Kidney tubule cell (primary cell): ENCODE measurements around the gene BRDT.
A peak's percentile ranks its signal among the peaks of the same experiment; 100 is the strongest.

Experiments used
- DNase-seq: peaks from one replicate; pipeline ENCODE4 v3.0.0-alpha.2; 2018; ENCODE audit warnings: low spot score

Gene BRDT

GRCh38 chr1:91949356-91949699 is at the start of gene BRDT:
Gene BRDT, plus strand, starts transcription at chr1:91949401. Its CDS starts 13,354 bp downstream, at chr1:91962755.
- no peak for DNase-seq

- peak; percentile 59 for DNase-seq
These were observed 48.6 kb upstream of the BRDT start for GRCh38 chr1:91900562-91900961.

DNA sequence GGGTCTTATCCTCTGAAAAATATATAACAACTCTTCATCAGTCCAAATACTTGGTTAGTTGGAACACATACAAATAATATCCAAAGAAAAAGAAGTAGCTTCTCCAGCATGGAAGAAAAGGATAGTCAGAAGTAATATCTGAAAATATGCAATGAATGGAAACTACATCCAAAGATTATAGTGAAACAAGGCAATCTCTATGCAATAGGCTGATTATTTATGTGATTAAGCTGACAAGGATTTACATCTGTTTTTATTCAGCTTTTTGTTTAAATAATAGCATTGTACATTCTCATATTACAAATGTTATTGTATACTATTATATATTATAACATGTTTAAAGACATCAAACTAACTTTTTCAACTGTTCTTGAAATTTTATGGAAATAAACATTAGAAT is 48.0 kb upstream of the BRDT start:
- no peak for DNase-seq

DNA sequence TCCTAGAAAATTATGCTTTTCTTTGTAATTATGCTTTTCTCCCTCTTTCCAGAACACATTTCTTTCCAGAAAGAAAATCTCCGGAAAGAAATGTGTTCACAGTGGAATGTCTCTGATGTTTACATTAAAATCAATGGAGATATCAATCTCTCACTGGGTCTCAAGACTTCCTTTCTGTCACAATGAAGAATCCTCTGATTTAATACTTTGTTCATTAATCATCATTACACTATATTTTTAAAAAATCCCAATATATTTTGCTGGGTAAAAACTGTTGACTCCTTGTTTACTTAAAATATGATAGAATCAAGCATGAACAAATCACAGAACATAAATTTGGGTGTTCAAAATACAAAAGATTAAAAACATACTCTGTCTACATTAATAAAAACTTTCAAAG is 36.9 kb upstream of the BRDT start:
- DNase-seq = no peak

- no peak for DNase-seq
These were observed 36.2 kb upstream of the BRDT start for GRCh38 chr1:91913018-91913417.

DNA sequence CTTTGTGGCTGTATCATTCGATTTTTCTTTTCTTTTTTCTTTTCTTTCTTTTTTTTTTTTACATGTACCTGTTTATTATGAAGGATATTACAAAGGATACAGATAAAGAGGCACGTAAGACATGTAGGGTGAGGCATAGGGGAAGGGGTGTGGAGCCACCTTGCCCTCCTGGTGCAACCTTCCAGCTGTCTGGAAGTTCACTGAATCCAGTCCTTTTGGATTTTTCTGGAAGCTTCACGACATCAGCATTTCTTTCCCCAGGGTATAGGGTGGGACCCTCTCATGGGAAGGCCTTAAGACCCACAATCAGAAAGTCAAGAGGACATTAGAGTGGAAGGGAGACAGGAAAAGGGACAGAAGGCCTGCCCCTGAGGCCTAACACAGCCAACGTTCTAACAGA is 33.2 kb upstream of the BRDT start:
- no peak for DNase-seq

GRCh38 chr1:91916811-91917460 is 32.3 kb upstream of the BRDT start:
- DNase-seq = no peak

GRCh38 chr1:91919962-91920361 is 29.2 kb upstream of the BRDT start:
- DNase-seq = no peak

- peak; percentile 69 for DNase-seq
These were observed 25.1 kb upstream of the BRDT start for GRCh38 chr1:91924146-91924545.

DNA sequence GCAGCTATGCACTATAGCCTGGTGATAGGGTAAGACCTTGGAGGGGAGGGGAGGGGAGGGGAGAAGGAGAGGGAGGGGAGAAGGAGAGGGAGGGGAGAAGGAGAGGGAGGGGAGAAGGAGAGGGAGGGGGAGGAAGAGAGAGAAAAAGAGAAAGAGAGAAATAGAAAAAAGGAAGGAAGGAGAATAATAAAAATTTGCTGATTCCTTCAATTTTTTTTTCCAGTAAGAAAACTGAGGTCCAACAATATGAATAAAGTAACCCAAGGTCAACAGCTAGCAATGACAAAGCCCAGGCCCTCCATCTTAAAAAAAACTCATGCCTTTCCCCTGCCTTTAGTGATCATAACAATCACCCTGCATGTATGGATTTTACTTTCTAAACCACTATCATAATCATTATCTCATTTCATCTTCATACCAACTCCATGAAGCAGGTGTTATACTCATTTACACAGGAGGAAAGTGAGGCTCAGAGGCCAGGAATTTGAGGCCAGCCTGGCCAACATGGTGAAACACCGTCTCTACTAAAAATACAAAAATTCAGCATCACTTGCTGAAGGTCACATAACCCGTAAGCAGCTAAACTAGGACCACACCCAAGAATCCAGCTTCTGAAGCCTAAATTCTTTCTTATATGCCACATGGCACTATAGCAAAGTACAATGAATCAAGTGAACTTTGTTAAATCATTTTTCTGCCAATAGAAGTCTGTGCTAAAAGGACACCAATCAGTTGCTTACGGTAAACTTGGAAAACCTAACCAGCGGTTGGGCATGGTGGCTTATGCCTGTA is 23.4 kb upstream of the BRDT start:
- DNase-seq = no peak

- DNase-seq = no peak
These were observed 21.2 kb upstream of the BRDT start for GRCh38 chr1:91928026-91928425.

GRCh38 chr1:91929250-91929649 is 20.0 kb upstream of the BRDT start:
- peak; percentile 4 for DNase-seq

DNA sequence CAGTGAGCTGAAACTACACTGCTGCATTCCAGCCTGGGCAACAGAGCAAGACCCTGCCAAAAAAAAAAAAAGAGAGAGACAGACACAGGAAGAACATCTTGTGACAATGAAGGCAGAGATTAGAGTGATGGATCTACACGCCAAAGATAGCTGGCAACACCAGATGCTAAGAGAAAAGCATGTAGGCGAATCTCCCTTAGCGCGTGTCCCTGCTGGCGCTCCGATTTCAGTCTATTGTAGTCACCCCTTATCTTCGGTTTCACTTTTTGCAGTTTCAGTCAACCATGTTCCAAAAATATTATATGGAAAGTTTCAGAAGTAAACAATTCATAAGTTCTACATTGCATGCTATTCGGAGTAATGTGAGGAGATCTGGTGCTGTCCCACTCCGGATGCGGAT is 11.6 kb upstream of the BRDT start:
- no peak for DNase-seq

GRCh38 chr1:91940496-91940895 is 8.7 kb upstream of the BRDT start:
- DNase-seq = no peak

DNA sequence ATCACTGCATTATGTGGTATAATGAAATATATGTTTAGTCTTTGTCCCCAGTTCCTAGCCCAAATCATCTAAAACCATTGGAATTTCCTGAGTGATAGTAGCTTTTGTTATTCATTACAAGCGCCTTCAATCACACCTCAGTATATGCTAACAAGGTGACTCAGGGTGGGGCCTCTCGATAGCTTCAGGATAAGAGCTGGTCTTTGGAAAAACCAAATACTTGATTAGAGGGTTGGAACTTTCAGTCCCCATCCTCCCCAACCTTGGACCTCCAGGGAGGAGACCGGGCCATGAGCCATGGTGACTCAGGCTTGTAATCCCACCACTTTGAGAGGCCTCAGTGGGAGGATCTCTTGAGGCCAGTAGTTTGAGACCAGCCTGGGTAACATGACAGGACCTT is 5.1 kb upstream of the BRDT start:
- peak; percentile 11 for DNase-seq

- DNase-seq = no peak
These were observed 1.1 kb upstream of the BRDT start for GRCh38 chr1:91948097-91948496.

DNA sequence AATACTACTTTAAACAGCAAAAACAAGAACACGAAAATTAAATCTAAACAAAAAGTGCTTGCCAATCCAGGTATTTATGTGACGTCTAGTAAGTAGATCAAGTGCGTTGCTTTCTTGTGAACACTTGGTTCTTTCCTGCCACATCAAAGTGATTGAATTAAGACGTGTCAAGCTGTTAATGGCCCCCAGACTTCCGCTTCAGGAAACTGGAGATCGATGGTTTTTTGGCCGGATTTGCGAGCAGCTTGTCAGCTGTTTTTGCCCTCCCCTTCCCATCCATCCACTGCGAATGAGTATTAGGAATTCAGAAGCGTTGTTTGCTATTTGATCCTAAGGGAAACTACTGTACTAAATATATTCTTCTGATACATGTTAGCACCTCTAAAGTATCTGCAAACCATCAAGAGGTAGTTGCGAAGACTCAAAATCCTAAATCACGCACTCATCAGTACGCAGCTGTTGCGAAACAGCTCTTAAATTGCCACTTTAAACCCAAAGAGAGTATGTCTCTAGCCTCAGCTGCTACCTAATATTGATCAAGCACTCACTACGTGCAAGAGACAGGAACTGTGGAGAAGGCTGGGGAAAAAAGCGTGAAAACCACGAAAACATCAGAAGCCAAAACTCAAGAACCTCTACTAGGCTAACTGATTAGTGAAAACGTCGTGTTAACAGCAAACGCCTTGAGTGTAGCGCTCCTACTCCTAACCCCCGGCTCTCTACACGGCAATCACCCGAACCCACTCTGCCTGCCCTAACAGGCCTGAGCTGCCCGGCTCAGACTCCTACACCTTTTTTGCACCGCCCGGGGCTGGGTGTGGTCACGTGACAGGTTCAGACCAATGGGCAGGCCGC is 473 bp upstream of the BRDT start:
- DNase-seq = no peak

DNA sequence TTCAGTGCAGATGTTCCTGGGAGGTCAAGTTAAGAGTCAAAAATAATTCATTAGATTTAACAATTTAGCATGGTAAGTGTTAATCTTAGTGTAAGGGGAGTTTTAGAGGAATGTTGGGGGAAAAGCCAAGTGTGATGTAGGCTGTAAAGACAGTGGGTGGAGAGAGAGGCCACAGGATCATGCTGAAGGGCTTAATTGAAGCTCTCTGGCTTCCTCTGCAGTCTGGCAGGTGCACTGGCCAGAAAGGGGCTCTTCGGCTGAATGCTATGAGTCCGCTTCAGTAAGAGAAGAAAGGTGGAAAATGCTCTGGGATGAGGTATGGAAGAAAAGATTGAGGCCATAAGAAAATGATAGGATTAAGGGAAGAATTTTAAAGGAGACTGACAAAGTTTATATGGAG is 3.0 kb downstream of the BRDT start:
- no peak for DNase-seq

- DNase-seq = no peak
These were observed 9.7 kb downstream of the BRDT start for GRCh38 chr1:91958926-91959325.

- no peak for DNase-seq
These were observed 19.1 kb downstream of the BRDT start for GRCh38 chr1:91968334-91968733.

- no peak for DNase-seq
These were observed 30.2 kb downstream of the BRDT start for GRCh38 chr1:91979383-91979782.

DNA sequence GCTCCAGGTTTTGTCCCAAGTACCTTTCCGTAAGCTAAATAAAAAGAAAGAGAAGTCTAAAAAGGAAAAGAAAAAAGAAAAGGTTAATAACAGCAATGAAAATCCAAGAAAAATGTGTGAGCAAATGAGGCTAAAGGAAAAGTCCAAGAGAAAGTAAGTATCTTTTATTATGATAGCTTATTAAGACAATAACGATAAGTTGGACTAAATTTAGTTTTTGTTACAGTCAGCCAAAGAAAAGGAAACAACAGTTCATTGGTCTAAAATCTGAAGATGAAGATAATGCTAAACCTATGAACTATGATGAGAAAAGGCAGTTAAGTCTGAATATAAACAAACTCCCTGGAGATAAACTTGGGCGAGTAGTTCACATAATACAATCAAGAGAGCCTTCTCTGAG is 31.5 kb downstream of the BRDT start:
- DNase-seq = no peak

DNA sequence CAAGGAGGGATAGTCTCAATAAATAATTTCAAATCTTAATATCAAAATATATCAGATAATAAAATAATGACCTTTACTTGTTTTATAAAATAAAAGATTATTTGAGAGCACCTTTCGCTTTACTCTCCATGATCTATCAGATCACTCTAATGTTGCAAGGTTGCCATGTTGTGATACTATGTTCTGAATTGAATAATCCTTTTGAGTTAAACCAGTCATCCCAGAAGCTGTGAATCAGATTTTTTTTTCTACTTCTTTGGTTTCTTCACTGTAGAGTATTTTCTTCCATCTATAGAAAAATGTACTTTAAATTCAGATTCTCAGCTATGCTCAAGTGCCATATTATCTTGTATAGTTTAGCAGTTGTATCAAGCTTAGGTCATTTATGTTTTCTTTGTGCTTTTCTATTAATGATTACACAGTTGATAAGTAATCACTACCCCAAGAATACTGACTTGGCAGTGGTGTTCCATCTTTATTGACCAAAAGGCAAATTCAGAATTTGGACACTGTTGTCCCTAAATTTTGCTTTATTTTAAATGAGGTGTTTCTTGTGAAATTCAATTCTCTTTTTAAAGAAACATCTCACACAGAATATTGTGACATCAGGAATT is 32.9 kb downstream of the BRDT start:
- DNase-seq = no peak
